ENCODE results near the gene POPDC2. TPM values are rescaled to one million over a fixed set of nuclear protein-coding genes. Genes with fewer than 3 reads are reported as not detected.

The POPDC2 gene
- total RNA-seq, 2 experiments from 2014 or later, result 1.4 to 1.7 TPM

- ChIA-PET POLR2A (no interaction called here), CTCF (interaction anchor here (1.0 kb wide), 1 partner anchor 45 kb away, joined by 3 read pairs; no protein-coding TSS in a partner anchor)
- intact Hi-C loops (cut with DNase I, micrococcal nuclease), result no loop called here
- ATAC-seq (no peak), DNase-seq (no peak)
- Mint-ChIP-seq H3K36me3 (ENCODE audit: low read depth) (no peaks in the 10 kb centered on the region), H3K27ac (no peak overlapping the region), H3K27me3 (peaks cover 27% of the 10 kb centered on the region), H3K4me3 (no peak overlapping the region), H3K9me3 (ENCODE audit: low read depth) (no peaks in the 10 kb centered on the region), H3K4me1 (peaks cover 16% of the 10 kb centered on the region)
Measured at GRCh38 chr3:119627461-119627860, 32.9 kb downstream of the POPDC2 start.

- Mint-ChIP-seq H3K27ac (no peak overlapping the region), H3K4me3 (no peak overlapping the region), H3K4me1 (peaks cover 16% of the 10 kb centered on the region), H3K9me3 (ENCODE audit: low read depth) (no peaks in the 10 kb centered on the region), H3K27me3 (peaks cover 27% of the 10 kb centered on the region), H3K36me3 (ENCODE audit: low read depth) (no peaks in the 10 kb centered on the region)
- ChIA-PET POLR2A (no interaction called here), CTCF (interaction anchor here (0.7 to 1.0 kb wide), 3 partner anchors 33 to 133 kb away, joined by 3 read pairs; no protein-coding TSS in a partner anchor)
- intact Hi-C loops (cut with DNase I, micrococcal nuclease), result no loop called here
- DNase-seq (no peak), ATAC-seq (no peak)
Measured at GRCh38 chr3:119626196-119626595, 34.2 kb downstream of the POPDC2 start.

GRCh38 chr3:119625451-119626153, 34.8 kb downstream of the POPDC2 start:
- POLR2A ChIA-PET, result no interaction called here
- Mint-ChIP-seq H3K27me3 (peaks cover 27% of the 10 kb centered on the region), H3K9me3 (ENCODE audit: low read depth) (no peaks in the 10 kb centered on the region), H3K4me3 (no peak overlapping the region), H3K36me3 (ENCODE audit: low read depth) (no peaks in the 10 kb centered on the region), H3K27ac (no peak overlapping the region), H3K4me1 (peaks cover 12% of the 10 kb centered on the region)
- intact Hi-C loops (cut with DNase I, micrococcal nuclease), result no loop called here
- ATAC-seq (no peak), DNase-seq (no peak)
- CTCF ChIA-PET, result interaction anchor here (0.7 kb wide), 1 partner anchor 132 kb away, joined by 3 read pairs; no protein-coding TSS in a partner anchor

- peaks cover 11% of the 10 kb centered on the region for H3K4me1 Mint-ChIP-seq
- POLR2A ChIA-PET, result no interaction called here
- no peak for ATAC-seq
- no peaks in the 10 kb centered on the region for H3K36me3 Mint-ChIP-seq (ENCODE audit: low read depth)
- H3K4me3 Mint-ChIP-seq, result no peak overlapping the region
- peaks cover 27% of the 10 kb centered on the region for H3K27me3 Mint-ChIP-seq
- CTCF ChIA-PET, result interaction anchor here (0.7 kb wide), 1 partner anchor 251 kb away, joined by 3 read pairs; no protein-coding TSS in a partner anchor
- no peaks in the 10 kb centered on the region for H3K9me3 Mint-ChIP-seq (ENCODE audit: low read depth)
- intact Hi-C loops (cut with DNase I, micrococcal nuclease), result no loop called here
- no peak for DNase-seq
- H3K27ac Mint-ChIP-seq, result no peak overlapping the region
Measured at GRCh38 chr3:119624002-119624720, 36.2 kb downstream of the POPDC2 start.

GRCh38 chr3:119620899-119621298, 39.5 kb downstream of the POPDC2 start:
- H3K9me3 Mint-ChIP-seq (ENCODE audit: low read depth), result no peaks in the 10 kb centered on the region
- no peaks in the 10 kb centered on the region for H3K4me1 Mint-ChIP-seq
- DNase-seq (no peak), ATAC-seq (no peak)
- H3K4me3 Mint-ChIP-seq, result no peak overlapping the region
- CTCF ChIA-PET, result interaction anchor here (0.9 kb wide), 1 partner anchor 16 kb away, joined by 3 read pairs; no protein-coding TSS in a partner anchor
- POLR2A ChIA-PET, result no interaction called here
- intact Hi-C loops (cut with DNase I, micrococcal nuclease), result no loop called here
- H3K36me3 Mint-ChIP-seq (ENCODE audit: low read depth), result no peaks in the 10 kb centered on the region
- no peak overlapping the region for H3K27ac Mint-ChIP-seq
- peaks cover 8% of the 10 kb centered on the region for H3K27me3 Mint-ChIP-seq

- Mint-ChIP-seq H3K36me3 (ENCODE audit: low read depth) (no peaks in the 10 kb centered on the region), H3K9me3 (ENCODE audit: low read depth) (no peaks in the 10 kb centered on the region)
- CTCF ChIA-PET, result no interaction called here
Measured at GRCh38 chr3:119619094-119619493, 41.3 kb downstream of the POPDC2 start.

GRCh38 chr3:119616056-119616455, 44.3 kb downstream of the POPDC2 start:
- no peak overlapping the region for H3K27ac Mint-ChIP-seq
- DNase-seq, result no peak
- POLR2A ChIA-PET, result no interaction called here
- no peak for ATAC-seq
- H3K27me3 Mint-ChIP-seq, result peaks cover 2% of the 10 kb centered on the region
- CTCF ChIA-PET, result no interaction called here
- H3K9me3 Mint-ChIP-seq (ENCODE audit: low read depth), result no peaks in the 10 kb centered on the region
- no peak overlapping the region for H3K4me3 Mint-ChIP-seq
- no peaks in the 10 kb centered on the region for H3K36me3 Mint-ChIP-seq (ENCODE audit: low read depth)
- H3K4me1 Mint-ChIP-seq, result no peaks in the 10 kb centered on the region
- intact Hi-C loops (cut with DNase I, micrococcal nuclease), result no loop called here

More at GRCh38 chr3:119619094-119619493, 41.3 kb downstream of the POPDC2 start:
- no peak overlapping the region for H3K27ac Mint-ChIP-seq
- intact Hi-C loops (cut with DNase I, micrococcal nuclease), result no loop called here
- no peaks in the 10 kb centered on the region for H3K4me1 Mint-ChIP-seq
- no peak for DNase-seq
- H3K27me3 Mint-ChIP-seq, result peaks cover 2% of the 10 kb centered on the region
- POLR2A ChIA-PET, result no interaction called here
- no peak for ATAC-seq
- H3K4me3 Mint-ChIP-seq, result no peak overlapping the region

GRCh38 chr3:119613872-119614271, 46.5 kb downstream of the POPDC2 start:
- intact Hi-C loops (cut with DNase I, micrococcal nuclease), result no loop called here
- H3K27ac Mint-ChIP-seq, result no peak overlapping the region
- POLR2A ChIA-PET, result no interaction called here
- H3K9me3 Mint-ChIP-seq (ENCODE audit: low read depth), result no peaks in the 10 kb centered on the region
- DNase-seq (no peak), ATAC-seq (no peak)
- no peak overlapping the region for H3K4me3 Mint-ChIP-seq
- H3K36me3 Mint-ChIP-seq (ENCODE audit: low read depth), result no peaks in the 10 kb centered on the region
- no peaks in the 10 kb centered on the region for H3K4me1 Mint-ChIP-seq
- CTCF ChIA-PET, result no interaction called here
- peaks cover 4% of the 10 kb centered on the region for H3K27me3 Mint-ChIP-seq

- CTCF ChIA-PET, result no interaction called here
- ATAC-seq, result no peak
- intact Hi-C loops (cut with DNase I, micrococcal nuclease), result no loop called here
Measured at GRCh38 chr3:119613201-119613600, 47.2 kb downstream of the POPDC2 start.

GRCh38 chr3:119611664-119612063, 48.7 kb downstream of the POPDC2 start:
- Mint-ChIP-seq H3K9me3 (ENCODE audit: low read depth) (no peaks in the 10 kb centered on the region), H3K4me3 (no peak overlapping the region), H3K36me3 (ENCODE audit: low read depth) (no peaks in the 10 kb centered on the region), H3K4me1 (no peaks in the 10 kb centered on the region), H3K27me3 (peaks cover 4% of the 10 kb centered on the region), H3K27ac (no peak overlapping the region)
- DNase-seq (no peak), ATAC-seq (no peak)
- ChIA-PET POLR2A (no interaction called here), CTCF (no interaction called here)
- intact Hi-C loops (cut with DNase I, micrococcal nuclease), result no loop called here

More at GRCh38 chr3:119613201-119613600, 47.2 kb downstream of the POPDC2 start:
- DNase-seq, result no peak
- H3K4me1 Mint-ChIP-seq, result no peaks in the 10 kb centered on the region
- no peaks in the 10 kb centered on the region for H3K36me3 Mint-ChIP-seq (ENCODE audit: low read depth)
- POLR2A ChIA-PET, result no interaction called here
- peaks cover 4% of the 10 kb centered on the region for H3K27me3 Mint-ChIP-seq
- no peak overlapping the region for H3K27ac Mint-ChIP-seq
- H3K9me3 Mint-ChIP-seq (ENCODE audit: low read depth), result no peaks in the 10 kb centered on the region
- no peak overlapping the region for H3K4me3 Mint-ChIP-seq

- no peak overlapping the region for H3K4me3 Mint-ChIP-seq
- H3K9me3 Mint-ChIP-seq (ENCODE audit: low read depth), result no peaks in the 10 kb centered on the region
- ChIA-PET POLR2A (no interaction called here), CTCF (no interaction called here)
- DNase-seq, result no peak
- H3K36me3 Mint-ChIP-seq (ENCODE audit: low read depth), result no peaks in the 10 kb centered on the region
- intact Hi-C loops (cut with DNase I, micrococcal nuclease), result no loop called here
- ATAC-seq, result no peak
- H3K27me3 Mint-ChIP-seq, result peaks cover 4% of the 10 kb centered on the region
- peaks cover 1% of the 10 kb centered on the region for H3K4me1 Mint-ChIP-seq
- H3K27ac Mint-ChIP-seq, result no peak overlapping the region
Measured at GRCh38 chr3:119609301-119609700, 51.1 kb downstream of the POPDC2 start.

GRCh38 chr3:119608405-119609000, 51.9 kb downstream of the POPDC2 start:
- no peaks in the 10 kb centered on the region for H3K36me3 Mint-ChIP-seq (ENCODE audit: low read depth)
- DNase-seq (no peak), ATAC-seq (no peak)
- ChIA-PET CTCF (no interaction called here), POLR2A (interaction anchor here (0.6 kb wide), 1 partner anchor 258 kb away, joined by 3 read pairs; no protein-coding TSS in a partner anchor)
- no peak overlapping the region for H3K4me3 Mint-ChIP-seq
- no peak overlapping the region for H3K27ac Mint-ChIP-seq
- H3K27me3 Mint-ChIP-seq, result peaks cover 4% of the 10 kb centered on the region
- intact Hi-C loops (cut with DNase I, micrococcal nuclease), result no loop called here
- peaks cover 2% of the 10 kb centered on the region for H3K4me1 Mint-ChIP-seq
- H3K9me3 Mint-ChIP-seq (ENCODE audit: low read depth), result no peaks in the 10 kb centered on the region

Data from activated CD4-positive, alpha-beta T cell treated with anti-CD3 and anti-CD28 coated beads for 36 hours (primary cell).